GM23248 (cell line): ENCODE data around the gene SEPTIN10.

Experiments
- EZH2 ChIP-seq: fragments of 200-600 bp; sonication (generic); IDR thresholded peaks from 2 replicates; pipeline ENCODE4 v1.6.1; 2018; ENCODE audit warnings: antibody characterized with exemption, mild to moderate bottlenecking; ENCODE audit not compliant: insufficient read depth, poor library complexity, severe bottlenecking
- EZH2phosphoT487 ChIP-seq: fragments of 200-600 bp; sonication (generic); IDR thresholded peaks from 2 replicates; pipeline ENCODE4 v1.6.1; 2018; ENCODE audit warnings: antibody characterized with exemption, moderate library complexity, mild to moderate bottlenecking, low read depth; ENCODE audit not compliant: insufficient read depth

- TF ChIP-seq EZH2 (no peak), EZH2phosphoT487 (no peak)
Measured at GRCh38 chr2:109659396-109660045, 45.8 kb upstream of the SEPTIN10 start.
